OCI-LY3 (cell line): ENCODE data around the gene GDF15.
A peak's percentile ranks its signal among the peaks of the same experiment; 100 is the strongest.
"Not testable (repeated sequence)": the region's sequence is repeated elsewhere in the genome, so short reads cannot be mapped to it uniquely, and the experiment has no call there.

Experiments
- H2AFZ ChIP-seq: fragments of 200-600, 300-600 bp; shearing (Covaris generic); 2 replicates; pipeline ENCODE4 v1.6.0; 2014; ENCODE audit warnings: antibody characterized with exemption, low read depth, low read length
- H3K27ac ChIP-seq: fragments of 200-600, 300-600 bp; sonication (generic); 2 replicates; pipeline ENCODE4 v1.5.1; 2014; ENCODE audit warnings: mild to moderate bottlenecking, low read length, moderate library complexity, mixed read lengths
- H3K27me3 ChIP-seq: fragments of 200-600, 300-600 bp; sonication (generic); 2 replicates; pipeline ENCODE4 v1.6.1; 2014; ENCODE audit warnings: low read depth, low read length, mixed read lengths
- H3K36me3 ChIP-seq: fragments of 200-600, 300-600 bp; sonication (generic); replicated peaks from 2 replicates; pipeline ENCODE3; 2014; ENCODE audit warnings: low read depth, low read length, mixed read lengths
- H3K4me1 ChIP-seq: fragments of 300-600, 200-600 bp; sonication (generic); 2 replicates; pipeline ENCODE4 v1.6.1; 2014; ENCODE audit warnings: low read length, mixed read lengths
- H3K4me2 ChIP-seq: fragments of 200-600, 300-600 bp; sonication (generic); 2 replicates; pipeline ENCODE4 v1.6.1; 2014; ENCODE audit warnings: low read length, mixed read lengths
- H3K4me3 ChIP-seq: fragments of 300-600, 200-600 bp; sonication (generic); 2 replicates; pipeline ENCODE4 v1.5.1; 2014; ENCODE audit warnings: antibody characterized with exemption, mild to moderate bottlenecking, low read length, moderate library complexity
- H3K79me2 ChIP-seq: fragments of 300-600, 200-600 bp; shearing (Covaris generic); 2 replicates; pipeline ENCODE4 v1.6.1; 2014; ENCODE audit warnings: mild to moderate bottlenecking, low read length, mixed read lengths
- H3K9ac ChIP-seq: fragments of 300-600, 200-600 bp; shearing (Covaris generic); 2 replicates; pipeline ENCODE4 v1.6.0; 2014; ENCODE audit warnings: mild to moderate bottlenecking, low read length, moderate library complexity
- H3K9me3 ChIP-seq: fragments of 200-600, 300-600 bp; shearing (Covaris generic); 2 replicates; pipeline ENCODE4 v1.6.1; 2014; ENCODE audit warnings: low read length, mixed read lengths; ENCODE audit not compliant: insufficient read depth
- H4K20me1 ChIP-seq: fragments of 200-600, 300-600 bp; sonication (generic); 2 replicates; pipeline ENCODE4 v1.6.1; 2016; ENCODE audit warnings: low read length, mixed read lengths; ENCODE audit not compliant: insufficient read depth
- EZH2phosphoT487 ChIP-seq: fragments of 200-600 bp; shearing (Covaris generic); IDR thresholded peaks from 2 replicates; pipeline ENCODE4 v1.6.1; 2018; ENCODE audit warnings: antibody characterized with exemption, mixed run types, low read depth
- TF ChIP-seq, protein P1 (sequence below): fragments of 200-600, 300-600 bp; sonication (generic); IDR thresholded peaks from 2 replicates; pipeline ENCODE4 v1.5.1; 2014; ENCODE audit warnings: antibody characterized with exemption, low read length, low read depth

Gene GDF15

GRCh38 chr19:18349524-18350128 is 36.3 kb upstream of the GDF15 start:
- no peaks in the 10 kb centered on the region for H3K79me2 ChIP-seq
- peaks cover 3% of the 10 kb centered on the region; the same call in 1 of the 2 replicates for H3K4me1 ChIP-seq
- no peaks in the 10 kb centered on the region for H4K20me1 ChIP-seq
- H3K4me3 ChIP-seq, result no peak overlapping the region
- H3K9me3 ChIP-seq, result no peaks in the 10 kb centered on the region
- no peak overlapping the region for H3K4me2 ChIP-seq
- no peak overlapping the region for H2AFZ ChIP-seq
- TF ChIP-seq, protein P1, sequence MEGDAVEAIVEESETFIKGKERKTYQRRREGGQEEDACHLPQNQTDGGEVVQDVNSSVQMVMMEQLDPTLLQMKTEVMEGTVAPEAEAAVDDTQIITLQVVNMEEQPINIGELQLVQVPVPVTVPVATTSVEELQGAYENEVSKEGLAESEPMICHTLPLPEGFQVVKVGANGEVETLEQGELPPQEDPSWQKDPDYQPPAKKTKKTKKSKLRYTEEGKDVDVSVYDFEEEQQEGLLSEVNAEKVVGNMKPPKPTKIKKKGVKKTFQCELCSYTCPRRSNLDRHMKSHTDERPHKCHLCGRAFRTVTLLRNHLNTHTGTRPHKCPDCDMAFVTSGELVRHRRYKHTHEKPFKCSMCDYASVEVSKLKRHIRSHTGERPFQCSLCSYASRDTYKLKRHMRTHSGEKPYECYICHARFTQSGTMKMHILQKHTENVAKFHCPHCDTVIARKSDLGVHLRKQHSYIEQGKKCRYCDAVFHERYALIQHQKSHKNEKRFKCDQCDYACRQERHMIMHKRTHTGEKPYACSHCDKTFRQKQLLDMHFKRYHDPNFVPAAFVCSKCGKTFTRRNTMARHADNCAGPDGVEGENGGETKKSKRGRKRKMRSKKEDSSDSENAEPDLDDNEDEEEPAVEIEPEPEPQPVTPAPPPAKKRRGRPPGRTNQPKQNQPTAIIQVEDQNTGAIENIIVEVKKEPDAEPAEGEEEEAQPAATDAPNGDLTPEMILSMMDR, result peak; percentile 96
- TF ChIP-seq EZH2phosphoT487, result no peak
- H3K27ac ChIP-seq, result no peak overlapping the region
- no peak overlapping the region for H3K9ac ChIP-seq
- H3K36me3 ChIP-seq, result peaks cover 3% of the 10 kb centered on the region
- H3K27me3 ChIP-seq, result no peaks in the 10 kb centered on the region

- Histone ChIP-seq H3K79me2 (no peaks in the 10 kb centered on the region), H3K9me3 (no peaks in the 10 kb centered on the region), H3K27ac (no peak overlapping the region), H3K27me3 (no peaks in the 10 kb centered on the region), H3K36me3 (peaks cover 3% of the 10 kb centered on the region), H3K4me2 (no peak overlapping the region), H4K20me1 (no peaks in the 10 kb centered on the region), H2AFZ (no peak overlapping the region), H3K4me1 (peaks cover 3% of the 10 kb centered on the region; the same call in 1 of the 2 replicates), H3K9ac (no peak overlapping the region), H3K4me3 (no peak overlapping the region)
- TF ChIP-seq EZH2phosphoT487, result no peak
- TF ChIP-seq, protein P1, result no peak
Measured at GRCh38 chr19:18350490-18350889, 35.5 kb upstream of the GDF15 start.

GRCh38 chr19:18351544-18351943 is 34.4 kb upstream of the GDF15 start:
- H2AFZ ChIP-seq, result no peak overlapping the region
- H3K27ac ChIP-seq, result no peak overlapping the region
- no peaks in the 10 kb centered on the region for H3K9me3 ChIP-seq
- H4K20me1 ChIP-seq, result no peaks in the 10 kb centered on the region
- no peak overlapping the region for H3K4me2 ChIP-seq
- H3K9ac ChIP-seq, result no peak overlapping the region
- H3K27me3 ChIP-seq, result no peaks in the 10 kb centered on the region
- H3K4me3 ChIP-seq, result no peak overlapping the region
- TF ChIP-seq EZH2phosphoT487, result no peak
- TF ChIP-seq, protein P1, result no peak
- H3K4me1 ChIP-seq, result peaks cover 3% of the 10 kb centered on the region; the same call in 1 of the 2 replicates
- H3K36me3 ChIP-seq, result peaks cover 3% of the 10 kb centered on the region
- no peaks in the 10 kb centered on the region for H3K79me2 ChIP-seq

GRCh38 chr19:18353378-18354005 is 32.5 kb upstream of the GDF15 start:
- peaks cover 14% of the 10 kb centered on the region for H3K36me3 ChIP-seq
- no peaks in the 10 kb centered on the region for H3K9me3 ChIP-seq
- H3K27ac ChIP-seq, result no peak overlapping the region
- H3K27me3 ChIP-seq, result no peaks in the 10 kb centered on the region
- no peaks in the 10 kb centered on the region for H4K20me1 ChIP-seq
- no peak overlapping the region for H2AFZ ChIP-seq
- H3K9ac ChIP-seq, result no peak overlapping the region
- H3K4me3 ChIP-seq, result no peak overlapping the region
- H3K4me2 ChIP-seq, result no peak overlapping the region
- TF ChIP-seq EZH2phosphoT487, result no peak
- H3K79me2 ChIP-seq, result no peaks in the 10 kb centered on the region
- peaks cover 3% of the 10 kb centered on the region; the same call in 1 of the 2 replicates for H3K4me1 ChIP-seq

GRCh38 chr19:18354743-18355142 is 31.2 kb upstream of the GDF15 start:
- H3K4me3 ChIP-seq, H3K9ac ChIP-seq, H3K79me2 ChIP-seq, H3K27me3 ChIP-seq, H3K27ac ChIP-seq, H4K20me1 ChIP-seq, H2AFZ ChIP-seq, H3K4me2 ChIP-seq, H3K4me1 ChIP-seq, H3K9me3 ChIP-seq: not testable (repeated sequence)
- H3K36me3 ChIP-seq, result peaks cover 17% of the 10 kb centered on the region
